Ammon's horn (tissue), 1 donor: ENCODE results near the gene PFKFB1.
"Not testable (repeated sequence)": the region's sequence is repeated elsewhere in the genome, so short reads cannot be mapped to it uniquely, and the experiment has no call there.

Experiments used
- DNase-seq: peaks from one replicate; pipeline ENCODE4 v3.0.0-alpha.2; 2016; ENCODE audit warnings: low spot score

Gene PFKFB1

GRCh38 chrX:54992911-54993622 is 921 bp downstream of the PFKFB1 start:
- no peak for DNase-seq

- no peak for DNase-seq
Measured at GRCh38 chrX:54991706-54992105, 2.3 kb downstream of the PFKFB1 start.

DNA sequence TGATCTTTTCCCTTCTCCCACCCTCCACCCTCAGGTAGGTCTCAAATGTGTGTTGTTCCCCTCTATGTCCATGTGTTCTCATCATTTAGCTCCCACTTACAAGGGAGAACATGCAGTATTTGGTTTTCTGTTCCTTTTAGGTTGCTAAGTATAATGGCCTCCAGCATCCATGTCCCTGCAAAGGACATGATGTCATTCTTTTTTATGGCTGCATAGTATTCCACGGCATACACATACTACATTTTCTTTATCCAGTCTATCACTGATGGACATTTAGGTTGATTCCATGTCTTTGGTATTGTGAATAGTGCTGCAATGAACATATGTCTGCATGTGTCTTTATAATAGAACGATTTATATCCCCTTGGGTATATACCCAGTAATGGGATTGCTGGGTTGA is 10.7 kb downstream of the PFKFB1 start:
- DNase-seq = not testable (repeated sequence)

- peak; percentile 1 for DNase-seq
Measured at GRCh38 chrX:54980334-54980733, 13.7 kb downstream of the PFKFB1 start.

GRCh38 chrX:54979432-54979831 is 14.6 kb downstream of the PFKFB1 start:
- no peak for DNase-seq

DNA sequence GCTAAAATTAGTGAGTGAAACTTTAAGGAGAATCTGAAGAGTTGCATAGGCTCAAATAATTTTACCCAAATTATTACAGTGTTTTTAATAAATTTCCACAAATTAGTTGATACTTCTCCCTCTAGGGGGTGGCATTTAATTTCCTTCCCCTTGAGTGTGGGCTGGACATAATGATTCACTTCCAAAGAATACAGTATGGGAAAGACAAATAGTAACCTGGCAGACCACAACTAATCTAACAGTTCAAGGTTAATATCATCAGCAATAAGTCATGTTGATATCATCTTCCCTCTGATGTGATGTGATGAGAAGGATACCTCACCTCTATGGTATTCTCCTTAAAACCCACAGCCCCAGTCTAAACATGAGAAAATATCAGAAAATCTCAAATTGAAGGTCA is 15.5 kb downstream of the PFKFB1 start:
- DNase-seq = no peak

GRCh38 chrX:54977387-54977786 is 16.6 kb downstream of the PFKFB1 start:
- no peak for DNase-seq

- no peak for DNase-seq
Measured at GRCh38 chrX:54964766-54965497, 29.1 kb downstream of the PFKFB1 start.

- no peak for DNase-seq
Measured at GRCh38 chrX:54961750-54962149, 32.2 kb downstream of the PFKFB1 start.

DNA sequence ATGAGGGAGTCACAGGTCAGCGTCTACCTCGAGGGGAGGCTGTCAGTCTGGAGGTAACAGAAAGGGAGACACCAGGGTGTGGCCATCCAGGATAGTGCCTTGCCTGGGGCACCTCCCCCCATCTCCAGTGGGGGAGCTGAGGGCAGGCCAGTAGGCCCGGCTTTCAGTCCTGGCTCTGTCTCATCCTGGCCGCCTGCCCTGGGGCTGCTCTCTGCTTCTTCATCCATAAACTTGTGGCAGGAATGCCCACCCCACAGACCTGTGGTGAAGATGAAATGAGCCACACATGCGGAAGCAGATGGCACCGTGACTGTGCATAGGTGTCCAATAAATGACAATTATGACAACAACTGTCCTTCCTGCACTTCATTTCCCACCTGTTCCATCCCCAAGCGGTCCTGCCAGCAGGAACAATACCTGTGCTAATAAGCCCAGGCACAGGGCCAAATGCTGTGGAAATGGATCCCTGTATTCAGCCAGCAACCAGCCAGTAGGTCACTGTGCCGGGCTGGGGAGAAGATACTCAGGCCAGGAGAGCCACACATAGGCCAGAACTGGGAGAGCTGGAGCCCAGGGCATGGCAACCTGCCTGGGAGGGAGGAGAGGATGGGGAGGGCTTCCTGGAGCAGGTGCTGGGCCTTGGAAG is 43.1 kb downstream of the PFKFB1 start:
- DNase-seq = no peak

- no peak for DNase-seq
Measured at GRCh38 chrX:54945224-54945623, 48.8 kb downstream of the PFKFB1 start.

DNA sequence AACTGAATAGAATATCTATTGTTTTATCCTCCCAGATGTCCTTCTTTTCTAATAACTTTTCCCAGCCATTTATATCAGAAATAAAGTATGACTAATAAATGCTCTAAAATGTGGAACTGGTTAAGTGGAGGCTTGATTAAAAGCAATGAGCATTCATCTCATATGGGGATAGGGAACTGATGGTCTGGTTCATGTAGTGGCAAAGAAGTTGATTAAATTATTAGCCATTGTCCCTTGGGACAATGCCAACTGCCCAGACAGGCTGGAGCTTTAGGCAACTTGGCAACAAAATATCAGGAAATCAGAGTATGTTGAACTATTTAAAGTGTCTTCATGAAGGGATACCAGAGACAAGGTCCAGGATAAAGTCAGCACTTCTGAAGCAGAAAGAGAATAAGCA is 49.2 kb downstream of the PFKFB1 start:
- no peak for DNase-seq

GRCh38 chrX:54937416-54937815 is 56.6 kb downstream of the PFKFB1 start:
- DNase-seq = no peak

GRCh38 chrX:54935306-54935705 is 58.7 kb downstream of the PFKFB1 start:
- no peak for DNase-seq

GRCh38 chrX:54934890-54935289 is 59.1 kb downstream of the PFKFB1 start:
- DNase-seq = no peak

DNA sequence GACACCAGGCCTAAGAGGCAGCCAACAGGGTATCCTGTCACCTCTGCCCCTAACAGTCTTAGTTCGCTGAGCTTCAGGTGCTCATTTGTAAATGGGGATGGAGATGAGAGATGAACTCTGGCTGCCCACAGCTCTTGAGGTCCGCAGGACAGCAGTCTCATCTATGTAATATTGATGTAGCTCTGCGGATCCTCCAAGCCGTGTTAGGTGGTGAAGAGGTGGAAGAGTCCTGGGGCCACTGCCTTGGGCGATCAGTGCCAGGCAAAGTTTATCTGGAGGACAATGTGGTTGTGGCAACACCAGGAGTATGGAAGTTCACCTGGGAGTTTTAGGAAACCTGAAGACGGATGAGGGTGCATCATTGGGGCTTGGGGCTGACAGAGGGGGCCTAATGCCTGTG is 59.9 kb downstream of the PFKFB1 start:
- no peak for DNase-seq

GRCh38 chrX:54933150-54933826 is 60.7 kb downstream of the PFKFB1 start:
- DNase-seq = no peak

GRCh38 chrX:54931107-54931506 is 62.9 kb downstream of the PFKFB1 start:
- no peak for DNase-seq

DNA sequence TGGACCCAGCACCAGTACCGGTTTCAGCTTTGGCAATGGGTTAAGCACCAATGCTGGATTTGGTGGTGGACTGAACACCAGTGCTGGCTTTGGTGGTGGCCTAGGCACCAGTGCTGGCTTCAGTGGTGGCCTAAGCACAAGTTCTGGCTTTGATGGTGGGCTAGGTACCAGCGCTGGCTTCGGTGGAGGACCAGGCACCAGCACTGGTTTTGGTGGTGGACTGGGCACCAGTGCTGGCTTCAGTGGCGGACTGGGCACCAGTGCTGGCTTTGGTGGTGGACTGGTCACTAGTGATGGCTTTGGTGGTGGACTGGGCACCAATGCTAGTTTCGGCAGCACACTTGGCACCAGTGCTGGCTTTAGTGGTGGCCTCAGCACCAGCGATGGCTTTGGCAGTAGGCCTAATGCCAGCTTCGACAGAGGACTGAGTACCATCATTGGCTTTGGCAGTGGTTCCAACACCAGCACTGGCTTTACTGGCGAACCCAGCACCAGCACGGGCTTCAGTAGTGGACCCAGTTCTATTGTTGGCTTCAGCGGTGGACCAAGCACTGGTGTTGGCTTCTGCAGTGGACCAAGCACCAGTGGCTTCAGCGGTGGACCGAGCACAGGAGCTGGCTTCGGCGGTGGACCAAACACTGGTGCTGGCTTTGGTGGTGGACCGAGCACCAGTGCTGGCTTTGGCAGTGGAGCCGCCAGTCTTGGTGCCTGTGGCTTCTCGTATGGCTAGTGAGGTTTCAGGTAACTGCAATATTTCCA is 63.5 kb downstream of the PFKFB1 start:
- no peak for DNase-seq

DNA sequence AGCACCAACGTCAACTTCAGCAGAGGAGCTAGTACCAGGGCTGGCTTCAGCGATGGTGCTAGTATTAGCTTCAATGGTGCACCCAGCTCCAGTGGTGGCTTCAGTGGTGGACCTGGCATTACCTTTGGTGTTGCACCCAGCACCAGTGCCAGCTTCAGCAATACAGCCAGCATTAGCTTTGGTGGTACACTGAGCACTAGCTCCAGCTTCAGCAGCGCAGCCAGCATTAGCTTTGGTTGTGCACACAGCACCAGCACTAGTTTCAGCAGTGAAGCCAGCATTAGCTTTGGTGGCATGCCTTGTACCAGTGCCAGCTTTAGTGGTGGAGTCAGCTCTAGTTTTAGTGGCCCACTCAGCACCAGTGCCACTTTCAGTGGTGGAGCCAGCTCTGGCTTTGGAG is 65.1 kb downstream of the PFKFB1 start:
- no peak for DNase-seq

GRCh38 chrX:54926978-54927377 is 67.0 kb downstream of the PFKFB1 start:
- DNase-seq = no peak

DNA sequence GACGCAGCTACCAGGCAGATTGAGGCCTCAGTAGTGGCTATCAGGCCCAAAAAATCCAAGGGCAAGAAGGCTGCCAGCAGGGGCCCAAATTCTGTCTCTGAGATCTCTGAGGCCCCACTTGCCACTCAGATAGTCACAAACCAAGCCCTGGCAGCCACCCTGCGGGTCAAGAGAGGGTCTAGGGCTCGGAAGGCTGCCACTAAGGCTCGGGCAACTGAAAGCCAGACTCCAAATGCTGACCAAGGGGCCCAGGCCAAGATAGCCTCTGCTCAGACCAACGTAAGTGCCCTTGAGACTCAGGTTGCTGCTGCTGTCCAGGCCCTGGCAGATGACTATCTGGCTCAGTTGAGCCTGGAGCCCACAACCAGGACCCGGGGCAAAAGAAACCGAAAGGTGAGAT is 70.6 kb downstream of the PFKFB1 start:
- DNase-seq = no peak
